ENCODE results near the gene SERPINA3.
"Not testable (repeated sequence)": the region's sequence is repeated elsewhere in the genome, so short reads cannot be mapped to it uniquely, and the experiment has no call there.

Gene SERPINA3

GRCh38 chr14:94633121-94633520 lies 20.9 kb downstream of the SERPINA3 start:
- no peak for DNase-seq (ENCODE audit: low read depth)

- no peak for DNase-seq (ENCODE audit: low read depth)
These were observed 23.0 kb downstream of the SERPINA3 start for GRCh38 chr14:94635154-94635553.

- DNase-seq (ENCODE audit: low read depth) = no peak
These were observed 24.7 kb downstream of the SERPINA3 start for GRCh38 chr14:94636744-94637412.

- DNase-seq (ENCODE audit: low read depth) = not testable (repeated sequence)
These were observed 25.6 kb downstream of the SERPINA3 start for GRCh38 chr14:94637814-94638213.

DNA sequence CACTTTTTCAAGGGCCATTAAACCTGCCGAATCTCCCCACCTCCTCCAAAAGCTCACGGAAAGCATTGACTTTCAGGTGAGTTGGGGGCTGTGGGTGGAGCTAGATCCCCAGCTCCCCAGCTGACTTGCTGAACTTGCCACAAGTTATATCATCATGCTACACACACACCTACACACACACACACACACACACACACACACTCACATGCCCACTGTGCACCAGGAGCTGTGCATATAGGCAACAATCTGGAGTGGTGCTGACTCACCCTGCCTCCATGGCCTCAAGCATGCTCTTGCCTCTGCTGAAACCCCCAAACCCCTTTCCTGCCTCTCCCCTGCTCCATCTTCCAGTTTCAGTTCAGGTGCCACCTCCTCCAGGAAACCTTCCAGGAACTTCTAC lies 26.1 kb downstream of the SERPINA3 start:
- no peak for DNase-seq (ENCODE audit: low read depth)

DNA sequence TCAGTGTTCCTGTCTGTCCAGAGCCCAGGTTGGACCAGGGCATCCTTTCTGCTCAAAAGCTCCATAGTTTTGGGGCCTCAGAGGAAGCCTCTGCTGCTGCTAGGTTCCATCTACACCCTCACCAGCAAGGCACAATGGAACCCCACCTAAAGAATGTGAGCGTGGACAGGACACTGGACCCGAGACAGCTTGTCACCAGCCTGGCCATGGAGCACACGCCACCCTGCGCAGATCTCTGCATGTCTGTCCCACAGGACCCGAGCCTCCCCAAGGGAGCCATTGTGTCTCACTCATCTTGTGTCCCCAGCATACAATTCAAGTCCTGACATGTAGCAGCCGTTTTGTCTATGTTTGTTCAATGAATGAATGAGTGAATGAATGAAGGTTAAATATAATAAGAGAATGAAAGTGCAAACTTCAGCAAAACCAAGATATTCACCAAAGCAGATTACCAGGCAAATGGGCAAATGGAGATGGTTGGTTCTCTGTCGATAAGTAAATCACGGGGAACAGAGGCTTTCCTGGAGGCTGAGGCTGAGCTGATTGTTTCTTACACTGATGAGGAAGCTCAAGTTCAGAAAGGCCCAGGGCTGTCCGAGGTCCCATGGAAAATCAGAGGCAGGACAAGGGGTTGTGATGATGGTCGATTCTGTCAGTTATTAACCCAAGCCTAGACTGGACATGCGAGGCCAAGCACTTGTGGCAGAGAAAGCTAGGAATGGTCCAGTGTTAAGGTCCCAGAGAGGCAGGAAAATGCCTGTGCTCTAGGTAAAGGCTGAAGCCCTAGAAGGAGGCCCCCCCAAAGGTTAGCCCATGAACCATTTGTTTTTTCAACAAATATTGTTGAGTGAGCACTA lies 27.0 kb downstream of the SERPINA3 start:
- no peak for DNase-seq (ENCODE audit: low read depth)

DNA sequence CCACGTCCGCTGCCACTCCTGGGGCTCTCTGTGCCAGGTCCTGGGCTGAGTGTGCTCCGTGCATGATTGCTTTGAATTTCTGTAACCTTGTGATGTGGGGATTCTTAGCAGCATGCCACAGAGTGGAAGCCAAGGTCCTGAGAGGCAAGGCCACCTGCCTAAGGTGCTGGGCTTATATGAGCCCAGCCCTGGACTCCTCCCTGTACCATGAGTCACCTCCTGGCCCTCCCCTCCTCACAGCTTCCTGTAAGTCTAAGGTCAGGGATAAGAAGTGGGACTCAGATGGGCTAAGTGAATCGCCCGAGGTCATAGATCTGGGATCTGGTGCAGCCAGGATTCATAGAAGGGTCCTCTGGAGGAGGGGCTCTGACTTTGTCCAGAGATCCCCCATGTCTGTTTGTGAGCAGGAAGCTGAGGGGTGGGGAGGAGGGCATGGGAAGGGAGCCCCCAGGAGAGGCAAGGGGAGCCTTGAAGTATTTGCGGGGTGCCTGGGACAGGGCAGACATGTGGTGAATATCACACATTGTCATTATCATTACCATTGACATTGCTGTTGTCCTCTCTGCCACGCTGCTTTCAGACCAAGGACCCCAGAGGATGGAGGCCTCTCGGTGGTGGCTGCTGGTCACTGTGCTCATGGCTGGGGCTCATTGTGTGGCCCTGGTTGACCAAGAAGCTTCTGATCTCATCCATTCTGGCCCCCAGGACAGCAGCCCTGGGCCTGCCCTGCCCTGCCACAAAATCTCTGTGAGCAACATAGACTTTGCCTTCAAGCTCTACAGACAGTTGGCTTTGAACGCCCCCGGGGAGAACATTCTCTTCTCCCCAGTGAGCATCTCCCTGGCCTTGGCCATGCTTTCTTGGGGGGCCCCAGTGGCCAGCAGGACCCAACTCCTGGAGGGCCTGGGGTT lies 28.8 kb downstream of the SERPINA3 start:
- no peak for DNase-seq (ENCODE audit: low read depth)

GRCh38 chr14:94641632-94641955 lies 29.4 kb downstream of the SERPINA3 start:
- no peak for DNase-seq (ENCODE audit: low read depth)

- DNase-seq (ENCODE audit: low read depth) = no peak
These were observed 31.3 kb downstream of the SERPINA3 start for GRCh38 chr14:94643316-94644101.

GRCh38 chr14:94644102-94644535 lies 31.9 kb downstream of the SERPINA3 start:
- DNase-seq (ENCODE audit: low read depth) = no peak

- DNase-seq (ENCODE audit: low read depth) = no peak
These were observed 33.9 kb downstream of the SERPINA3 start for GRCh38 chr14:94646066-94646465.

DNA sequence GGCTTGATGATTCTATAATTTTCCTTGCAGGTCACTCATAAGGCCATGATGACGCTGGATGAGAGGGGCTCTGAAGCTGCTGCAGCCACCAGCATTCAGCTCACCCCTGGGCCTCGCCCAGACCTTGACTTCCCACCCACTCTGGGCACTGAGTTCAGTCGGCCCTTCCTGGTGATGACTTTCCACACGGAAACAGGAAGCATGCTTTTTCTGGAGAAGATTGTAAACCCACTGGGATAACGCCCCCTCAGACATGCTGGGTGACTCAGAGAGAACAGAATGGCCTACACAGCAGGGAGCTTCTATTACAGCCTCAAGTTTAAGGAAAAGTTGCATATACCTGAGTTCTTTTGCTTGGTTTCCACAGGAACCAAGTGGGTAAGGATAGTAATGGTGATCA lies 34.3 kb downstream of the SERPINA3 start:
- DNase-seq (ENCODE audit: low read depth) = no peak

DNA sequence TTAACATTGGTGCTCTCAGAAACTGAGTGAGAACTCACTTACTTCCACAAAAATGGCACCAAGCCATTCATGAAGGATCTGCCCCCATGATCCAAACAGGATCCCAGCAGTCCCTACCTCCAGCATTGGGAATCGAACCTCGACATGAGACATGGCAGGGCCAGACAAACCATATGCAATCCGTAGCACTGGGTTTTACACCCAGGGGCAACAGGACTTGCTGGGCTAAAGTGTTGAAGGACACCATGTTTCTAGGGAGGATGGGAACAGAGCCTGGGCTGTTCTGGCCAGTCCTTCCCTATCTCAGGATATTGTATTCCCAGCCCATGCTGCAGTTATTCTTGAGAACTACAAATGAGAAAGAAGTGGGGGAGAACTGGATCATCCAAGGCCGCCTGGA lies 36.6 kb downstream of the SERPINA3 start:
- no peak for DNase-seq (ENCODE audit: low read depth)

DNA sequence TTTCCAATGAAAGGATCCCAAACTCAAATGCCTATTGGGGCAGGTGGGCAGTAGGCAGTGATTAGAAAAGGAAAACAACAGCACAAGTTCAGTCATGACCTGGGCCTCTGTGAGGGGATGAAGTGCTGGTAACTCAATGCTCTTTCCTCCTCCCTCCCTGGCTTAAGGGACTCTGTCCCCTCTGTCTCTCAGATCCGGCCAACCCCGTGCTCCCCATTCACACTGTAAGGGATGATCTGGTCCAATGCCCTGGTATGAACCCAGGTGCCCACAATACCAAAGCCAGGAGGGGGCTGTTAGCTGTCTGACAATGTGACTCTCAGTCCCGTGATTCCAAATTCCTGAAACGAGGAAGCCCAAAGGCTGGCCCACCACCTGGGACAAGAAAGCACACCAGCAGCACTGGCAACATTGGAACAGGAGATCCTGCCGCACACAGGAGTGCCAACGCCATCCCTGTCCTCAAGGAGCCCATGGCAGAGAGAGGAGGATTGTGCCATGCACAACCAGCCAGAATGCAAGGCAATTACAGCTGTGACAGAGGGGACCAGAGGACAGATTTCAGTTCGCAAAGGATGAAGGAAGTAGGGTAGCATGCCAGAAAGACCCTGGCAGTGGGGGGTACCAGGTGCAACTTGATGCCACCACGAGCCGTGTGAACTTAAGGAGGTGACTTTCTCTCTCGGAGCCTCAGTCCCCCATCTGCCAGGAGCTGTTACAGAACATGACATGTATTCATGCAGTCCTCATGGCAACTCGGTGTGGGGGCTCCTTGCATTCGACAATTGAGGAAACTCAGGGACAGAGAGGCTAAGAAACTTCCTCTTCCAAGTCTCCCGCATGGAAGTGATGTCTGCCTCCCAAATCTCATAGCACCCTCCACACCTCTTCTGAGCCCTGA lies 37.6 kb downstream of the SERPINA3 start:
- no peak for DNase-seq (ENCODE audit: low read depth)

GRCh38 chr14:94650444-94650775 lies 38.2 kb downstream of the SERPINA3 start:
- no peak for DNase-seq (ENCODE audit: low read depth)

DNA sequence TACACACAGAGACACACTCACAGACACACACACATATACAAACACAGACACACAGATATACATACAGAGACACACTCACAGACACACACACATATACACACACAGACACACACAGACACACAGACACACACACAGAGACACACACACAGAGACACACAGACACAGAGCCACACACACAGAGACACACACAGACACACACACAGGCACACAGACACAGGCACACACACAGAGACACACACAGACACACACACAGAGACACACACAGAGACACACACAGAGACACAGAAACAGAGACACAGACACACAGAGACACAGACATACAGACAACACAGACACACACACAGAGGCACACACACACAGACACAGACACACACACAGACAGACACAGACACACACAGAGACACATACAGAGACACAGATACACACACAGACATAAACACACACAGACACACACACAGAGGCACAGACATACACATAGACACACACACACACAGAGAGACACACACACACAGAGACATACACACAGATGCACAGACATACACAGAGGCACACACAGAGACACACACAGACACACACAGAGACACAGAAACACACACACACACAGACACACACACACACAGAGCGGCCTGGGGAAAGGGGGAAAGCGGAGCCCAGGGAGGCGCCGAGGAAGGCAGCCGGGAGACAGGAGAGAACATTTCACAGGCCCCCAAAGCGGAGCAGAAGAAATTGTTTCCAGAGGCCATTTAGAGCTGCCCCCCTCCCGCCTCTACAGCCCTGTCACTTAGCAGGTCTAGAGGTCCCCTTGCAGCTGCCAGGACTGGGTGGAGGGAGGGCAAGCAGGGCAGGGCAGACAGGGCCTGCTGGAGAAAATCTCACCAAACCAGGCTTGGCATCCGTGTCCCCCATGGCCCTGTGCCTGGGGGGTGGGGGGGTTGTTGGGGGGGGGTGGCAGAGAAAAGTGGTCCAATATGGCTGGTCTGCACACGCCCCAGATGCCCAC lies 38.9 kb downstream of the SERPINA3 start:
- DNase-seq (ENCODE audit: low read depth) = no peak

- no peak for DNase-seq (ENCODE audit: low read depth)
These were observed 41.1 kb downstream of the SERPINA3 start for GRCh38 chr14:94653321-94653720.

DNA sequence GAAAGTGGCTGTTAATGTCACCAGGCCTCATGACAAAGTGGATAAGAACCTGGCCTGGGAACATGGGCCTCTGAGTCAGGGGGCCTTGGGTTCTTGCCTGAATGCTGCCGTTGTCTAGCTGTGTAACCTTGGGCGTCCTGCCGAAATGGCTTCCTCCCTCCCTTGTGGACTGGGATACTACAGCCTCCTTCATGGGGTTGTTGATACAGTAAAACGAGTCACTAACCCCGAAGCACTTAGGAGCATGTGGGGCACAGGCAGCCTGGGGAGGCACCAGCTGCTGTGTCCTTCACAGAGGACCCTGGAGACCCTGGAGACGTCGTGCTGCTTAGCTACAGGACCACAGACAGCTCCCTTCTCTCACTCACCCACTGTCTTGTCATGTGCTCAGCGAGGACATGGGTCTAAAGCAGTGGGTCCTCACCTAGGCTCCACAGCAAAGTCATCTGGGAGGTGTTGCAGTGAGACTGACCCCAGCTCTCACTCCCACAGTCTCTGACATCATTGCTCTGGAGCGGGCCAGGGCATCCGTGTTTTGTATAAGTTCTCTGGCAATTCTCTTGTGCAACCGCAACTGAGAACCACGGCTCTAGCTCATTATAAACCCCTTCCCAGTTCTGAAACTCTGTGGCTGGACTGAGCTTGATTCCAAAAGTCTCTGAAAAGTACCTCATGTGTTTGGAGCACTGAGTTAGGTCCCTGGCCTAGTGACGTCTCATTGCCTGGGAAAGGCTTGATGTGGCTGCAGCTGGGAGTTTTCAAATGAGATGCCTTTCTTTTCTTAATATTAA lies 42.1 kb downstream of the SERPINA3 start:
- no peak for DNase-seq (ENCODE audit: low read depth)
